Mammary epithelial cell (primary cell): ENCODE data around the gene PATJ.

ENCODE experiments used
- EZH2 ChIP-seq: IDR thresholded peaks from 2 replicates; pipeline ENCODE4 v1.6.1; 2012; ENCODE audit warnings: low read length, inconsistent platforms, borderline replicate concordance
- TF ChIP-seq, protein P1 (sequence below), 2 donors: IDR thresholded peaks in 1 of 2; conservative IDR thresholded peaks in 1 of 2; 2 replicates each; pipeline ENCODE4 v1.5.1; 2011 to 2012; ENCODE audit warnings: inconsistent platforms in 2 of 2, low read length in 2 of 2, mild to moderate bottlenecking in 2 of 2, control low read depth in 1 of 2, low read depth in 1 of 2; ENCODE audit not compliant: insufficient read depth in 1 of 2; ENCODE audit errors: extremely low read depth in 1 of 2

DNA sequence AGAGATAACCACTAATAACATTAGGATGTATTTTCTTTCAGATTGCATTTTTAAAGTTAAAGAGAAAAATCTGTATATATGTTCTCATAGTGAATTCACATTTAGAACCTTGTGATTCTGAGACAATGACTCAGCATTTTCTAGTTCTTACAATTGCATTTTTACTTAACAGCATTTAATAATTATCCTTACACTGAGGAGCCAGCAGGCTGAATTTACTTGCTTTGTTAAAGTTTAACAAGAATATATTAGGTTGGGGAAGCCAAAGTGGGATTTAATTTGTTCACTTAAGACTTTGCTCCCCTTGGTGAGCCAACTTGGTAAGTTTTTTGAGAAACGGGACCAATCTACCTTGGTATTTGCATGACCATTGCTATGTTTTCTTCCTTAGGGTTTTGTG is 4.5 kb downstream of the PATJ start:
- TF ChIP-seq, protein P1, sequence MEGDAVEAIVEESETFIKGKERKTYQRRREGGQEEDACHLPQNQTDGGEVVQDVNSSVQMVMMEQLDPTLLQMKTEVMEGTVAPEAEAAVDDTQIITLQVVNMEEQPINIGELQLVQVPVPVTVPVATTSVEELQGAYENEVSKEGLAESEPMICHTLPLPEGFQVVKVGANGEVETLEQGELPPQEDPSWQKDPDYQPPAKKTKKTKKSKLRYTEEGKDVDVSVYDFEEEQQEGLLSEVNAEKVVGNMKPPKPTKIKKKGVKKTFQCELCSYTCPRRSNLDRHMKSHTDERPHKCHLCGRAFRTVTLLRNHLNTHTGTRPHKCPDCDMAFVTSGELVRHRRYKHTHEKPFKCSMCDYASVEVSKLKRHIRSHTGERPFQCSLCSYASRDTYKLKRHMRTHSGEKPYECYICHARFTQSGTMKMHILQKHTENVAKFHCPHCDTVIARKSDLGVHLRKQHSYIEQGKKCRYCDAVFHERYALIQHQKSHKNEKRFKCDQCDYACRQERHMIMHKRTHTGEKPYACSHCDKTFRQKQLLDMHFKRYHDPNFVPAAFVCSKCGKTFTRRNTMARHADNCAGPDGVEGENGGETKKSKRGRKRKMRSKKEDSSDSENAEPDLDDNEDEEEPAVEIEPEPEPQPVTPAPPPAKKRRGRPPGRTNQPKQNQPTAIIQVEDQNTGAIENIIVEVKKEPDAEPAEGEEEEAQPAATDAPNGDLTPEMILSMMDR (conservative IDR thresholded peaks at IDR 0.05 in 1 of 2, IDR thresholded peaks at IDR 0.05 in 1 of 2; ENCODE audit: extremely low read depth in 1 of 2, insufficient read depth in 1 of 2, low read depth in 1 of 2, low read length in 2 of 2), result no peak
- TF ChIP-seq EZH2, result no peak
